Measurements from ENCODE around the gene ARID4B.
"Not testable (repeated sequence)": the region's sequence is repeated elsewhere in the genome, so short reads cannot be mapped to it uniquely, and the experiment has no call there.

- not testable (repeated sequence) for TF ChIP-seq CTCF (conservative IDR thresholded peaks at IDR 0.05; ENCODE audit: low read length); EZH2phosphoT487 (IDR thresholded peaks at IDR 0.05; ENCODE audit: borderline replicate concordance, low read depth, low read length)
Observed at GRCh38 chr1:235202447-235202846, 125.5 kb downstream of the ARID4B start.
